Activated CD8-positive, alpha-beta memory T cell treated with anti-CD3 and anti-CD28 coated beads, Interleukin-2, amount 10 ng/mL, durations not matched to agents 7 days and 5 days (primary cell): Measurements from ENCODE around the gene PLPP4. TPM values are rescaled to one million over a fixed set of nuclear protein-coding genes. Genes with fewer than 3 reads are reported as not detected.

Experiments used
- ATAC-seq: fragments of 150-1000 bp; cut with Tn5 transposase; one replicate; pipeline ENCODE4 v1.10.0; 2021; ENCODE audit warnings: moderate library complexity
- CTCF ChIA-PET: fragments of 350-600 bp; sonication (Branson Sonifier 250); formaldehyde crosslinking; loops from one replicate; lab custom pipeline; 2021; ENCODE audit warnings: antibody characterized with exemption; lab: Charles Lee
- DNase-seq: peaks from one replicate; pipeline ENCODE4 v3.0.0-alpha.2; 2020
- H3K27ac Mint-ChIP-seq: one replicate; pipeline ENCODE4 v1.8.0; 2021; ENCODE audit warnings: mild to moderate bottlenecking, mixed read lengths
- H3K27me3 Mint-ChIP-seq: one replicate; pipeline ENCODE4 v1.8.0; 2021; ENCODE audit warnings: mixed read lengths
- H3K36me3 Mint-ChIP-seq: one replicate; pipeline ENCODE4 v1.8.0; 2021; ENCODE audit warnings: mild to moderate bottlenecking, mixed read lengths
- H3K4me1 Mint-ChIP-seq: one replicate; pipeline ENCODE4 v1.8.0; 2021; ENCODE audit warnings: mixed read lengths
- H3K4me3 Mint-ChIP-seq: one replicate; pipeline ENCODE4 v1.8.0; 2021; ENCODE audit warnings: mild to moderate bottlenecking, moderate library complexity, mixed read lengths
- H3K9me3 Mint-ChIP-seq: one replicate; pipeline ENCODE4 v1.8.0; 2022; ENCODE audit warnings: low read depth, mixed read lengths
- total RNA-seq, 2 experiments: library from RNA; stranded (reverse); gene quantifications; one replicate each; pipeline ENCODE4 v1.2.3, GENCODE V29; 2021

PLPP4 gene
- total RNA-seq, 2 experiments from 2014 or later, result not detected

- Mint-ChIP-seq H3K36me3 (peaks cover 3% of the 10 kb centered on the region), H3K9me3 (no peaks in the 10 kb centered on the region), H3K27me3 (peaks cover 28% of the 10 kb centered on the region), H3K27ac (no peak overlapping the region), H3K4me3 (no peak overlapping the region), H3K4me1 (no peaks in the 10 kb centered on the region)
- CTCF ChIA-PET, result no interaction called here
- ATAC-seq, result no peak
- no peak for DNase-seq
Observed at GRCh38 chr10:120460776-120461175, 3.7 kb downstream of the PLPP4 start.

GRCh38 chr10:120462018-120462682 lies 5.1 kb downstream of the PLPP4 start:
- no peak for ATAC-seq
- no peaks in the 10 kb centered on the region for H3K4me1 Mint-ChIP-seq
- no peaks in the 10 kb centered on the region for H3K9me3 Mint-ChIP-seq
- DNase-seq, result no peak
- no peak overlapping the region for H3K27ac Mint-ChIP-seq
- CTCF ChIA-PET, result no interaction called here
- H3K36me3 Mint-ChIP-seq, result peaks cover 1% of the 10 kb centered on the region
- H3K27me3 Mint-ChIP-seq, result peaks cover 18% of the 10 kb centered on the region
- H3K4me3 Mint-ChIP-seq, result no peak overlapping the region

- Mint-ChIP-seq H3K9me3 (no peaks in the 10 kb centered on the region), H3K36me3 (no peaks in the 10 kb centered on the region), H3K4me1 (no peaks in the 10 kb centered on the region), H3K27me3 (no peaks in the 10 kb centered on the region), H3K4me3 (no peak overlapping the region), H3K27ac (no peak overlapping the region)
- ATAC-seq (no peak), DNase-seq (no peak)
- CTCF ChIA-PET, result no interaction called here
Observed at GRCh38 chr10:120465138-120465537, 8.1 kb downstream of the PLPP4 start.

GRCh38 chr10:120466006-120466405 lies 9.0 kb downstream of the PLPP4 start:
- no peak for DNase-seq
- H3K36me3 Mint-ChIP-seq, result no peaks in the 10 kb centered on the region
- H3K4me1 Mint-ChIP-seq, result no peaks in the 10 kb centered on the region
- no peak for ATAC-seq
- no peaks in the 10 kb centered on the region for H3K9me3 Mint-ChIP-seq
- H3K27me3 Mint-ChIP-seq, result no peaks in the 10 kb centered on the region
- no peak overlapping the region for H3K27ac Mint-ChIP-seq
- CTCF ChIA-PET, result no interaction called here
- H3K4me3 Mint-ChIP-seq, result no peak overlapping the region

GRCh38 chr10:120473593-120473992 lies 16.6 kb downstream of the PLPP4 start:
- Mint-ChIP-seq H3K27me3 (no peaks in the 10 kb centered on the region), H3K4me1 (no peaks in the 10 kb centered on the region), H3K27ac (no peak overlapping the region), H3K36me3 (no peaks in the 10 kb centered on the region), H3K9me3 (no peaks in the 10 kb centered on the region), H3K4me3 (no peak overlapping the region)
- no peak for DNase-seq
- ATAC-seq, result no peak
- CTCF ChIA-PET, result no interaction called here

- no peaks in the 10 kb centered on the region for H3K4me1 Mint-ChIP-seq
- ATAC-seq, result no peak
- no peaks in the 10 kb centered on the region for H3K27me3 Mint-ChIP-seq
- H3K4me3 Mint-ChIP-seq, result no peak overlapping the region
- no peaks in the 10 kb centered on the region for H3K9me3 Mint-ChIP-seq
- CTCF ChIA-PET, result no interaction called here
- H3K27ac Mint-ChIP-seq, result no peak overlapping the region
- H3K36me3 Mint-ChIP-seq, result no peaks in the 10 kb centered on the region
- no peak for DNase-seq
Observed at GRCh38 chr10:120474956-120475355, 17.9 kb downstream of the PLPP4 start.

GRCh38 chr10:120475844-120476791 lies 19.1 kb downstream of the PLPP4 start:
- Mint-ChIP-seq H3K4me1 (no peaks in the 10 kb centered on the region), H3K4me3 (no peak overlapping the region), H3K27ac (no peak overlapping the region), H3K27me3 (no peaks in the 10 kb centered on the region), H3K36me3 (no peaks in the 10 kb centered on the region), H3K9me3 (no peaks in the 10 kb centered on the region)
- ATAC-seq (no peak), DNase-seq (no peak)
- CTCF ChIA-PET, result no interaction called here

GRCh38 chr10:120477021-120477742 lies 20.2 kb downstream of the PLPP4 start:
- ATAC-seq (no peak), DNase-seq (no peak)
- no peaks in the 10 kb centered on the region for H3K27me3 Mint-ChIP-seq
- H3K4me1 Mint-ChIP-seq, result no peaks in the 10 kb centered on the region
- H3K4me3 Mint-ChIP-seq, result no peak overlapping the region
- no peaks in the 10 kb centered on the region for H3K36me3 Mint-ChIP-seq
- CTCF ChIA-PET, result no interaction called here
- H3K27ac Mint-ChIP-seq, result no peak overlapping the region
- peaks cover under 1% of the 10 kb centered on the region for H3K9me3 Mint-ChIP-seq

- H3K27ac Mint-ChIP-seq, result no peak overlapping the region
- H3K27me3 Mint-ChIP-seq, result no peaks in the 10 kb centered on the region
- no peaks in the 10 kb centered on the region for H3K4me1 Mint-ChIP-seq
- CTCF ChIA-PET, result no interaction called here
- DNase-seq (no peak), ATAC-seq (no peak)
- no peak overlapping the region for H3K4me3 Mint-ChIP-seq
- H3K9me3 Mint-ChIP-seq, result peaks cover 2% of the 10 kb centered on the region
- no peaks in the 10 kb centered on the region for H3K36me3 Mint-ChIP-seq
Observed at GRCh38 chr10:120477743-120478141, 20.7 kb downstream of the PLPP4 start.

- H3K4me3 Mint-ChIP-seq, result no peak overlapping the region
- H3K36me3 Mint-ChIP-seq, result no peaks in the 10 kb centered on the region
- no peaks in the 10 kb centered on the region for H3K4me1 Mint-ChIP-seq
- CTCF ChIA-PET, result no interaction called here
- DNase-seq (no peak), ATAC-seq (no peak)
- peaks cover 2% of the 10 kb centered on the region for H3K9me3 Mint-ChIP-seq
- no peak overlapping the region for H3K27ac Mint-ChIP-seq
- no peaks in the 10 kb centered on the region for H3K27me3 Mint-ChIP-seq
Observed at GRCh38 chr10:120478386-120478785, 21.4 kb downstream of the PLPP4 start.

GRCh38 chr10:120479506-120479905 lies 22.5 kb downstream of the PLPP4 start:
- Mint-ChIP-seq H3K4me1 (no peaks in the 10 kb centered on the region), H3K9me3 (peaks cover 2% of the 10 kb centered on the region), H3K27me3 (no peaks in the 10 kb centered on the region), H3K4me3 (no peak overlapping the region), H3K27ac (no peak overlapping the region), H3K36me3 (no peaks in the 10 kb centered on the region)
- CTCF ChIA-PET, result no interaction called here
- no peak for ATAC-seq
- no peak for DNase-seq

- no peak overlapping the region for H3K27ac Mint-ChIP-seq
- no peaks in the 10 kb centered on the region for H3K27me3 Mint-ChIP-seq
- H3K9me3 Mint-ChIP-seq, result peaks cover 2% of the 10 kb centered on the region
- no peak for DNase-seq
- CTCF ChIA-PET, result no interaction called here
- H3K36me3 Mint-ChIP-seq, result no peaks in the 10 kb centered on the region
- H3K4me1 Mint-ChIP-seq, result no peaks in the 10 kb centered on the region
- ATAC-seq, result no peak
- no peak overlapping the region for H3K4me3 Mint-ChIP-seq
Observed at GRCh38 chr10:120480065-120480600, 23.1 kb downstream of the PLPP4 start.

- H3K27ac Mint-ChIP-seq, result no peak overlapping the region
- no peak overlapping the region for H3K4me3 Mint-ChIP-seq
- H3K4me1 Mint-ChIP-seq, result no peaks in the 10 kb centered on the region
- DNase-seq (no peak), ATAC-seq (no peak)
- CTCF ChIA-PET, result no interaction called here
- no peaks in the 10 kb centered on the region for H3K36me3 Mint-ChIP-seq
- H3K9me3 Mint-ChIP-seq, result peaks cover 2% of the 10 kb centered on the region
- no peaks in the 10 kb centered on the region for H3K27me3 Mint-ChIP-seq
Observed at GRCh38 chr10:120480848-120481247, 23.8 kb downstream of the PLPP4 start.
